HL-60 (cell line): ENCODE data around the gene AKNA.

ENCODE experiments used
- DNase-seq, 2 experiments: peaks; one replicate each; pipeline ENCODE4 v3.0.0-alpha.2; 2010 to 2020; ENCODE audit warnings: low read depth in 1 of 2, low spot score in 1 of 2
- H3K27ac ChIP-seq: fragments of 250-450 bp; sonication (Bioruptor Pico); replicated peaks from 2 replicates; pipeline ENCODE4 v1.5.1; 2020; ENCODE audit warnings: mild to moderate bottlenecking, moderate library complexity
- H3K27me3 ChIP-seq: fragments of 250-450 bp; sonication (Bioruptor Pico); 2 replicates; pipeline ENCODE4 v1.5.1; 2021; ENCODE audit warnings: mild to moderate bottlenecking, moderate library complexity; ENCODE audit not compliant: insufficient read depth, poor library complexity, severe bottlenecking
- H3K4me3 ChIP-seq: replicated peaks from 2 replicates; pipeline ENCODE4 v1.5.1; 2011; ENCODE audit warnings: mild to moderate bottlenecking, control low read depth, low read length; ENCODE audit not compliant: insufficient read depth
- CTCF ChIP-seq: IDR thresholded peaks from one replicate; pipeline ENCODE4 v1.5.1; 2011; ENCODE audit warnings: low read length, control low read depth, inconsistent platforms; ENCODE audit not compliant: insufficient read depth
- GABPA ChIP-seq: IDR thresholded peaks from 2 replicates; pipeline ENCODE4 v1.6.1; 2012; ENCODE audit warnings: low read depth
- POLR2AphosphoS5 ChIP-seq: IDR thresholded peaks from 2 replicates; pipeline ENCODE4 v1.6.1; 2012; ENCODE audit warnings: low read depth
- REST ChIP-seq: IDR thresholded peaks from 2 replicates; pipeline ENCODE4 v1.6.1; 2012; ENCODE audit warnings: low read depth; ENCODE audit not compliant: insufficient replicate concordance
- SPI1 ChIP-seq: IDR thresholded peaks from 2 replicates; pipeline ENCODE4 v1.6.1; 2012; ENCODE audit warnings: low read depth, mild to moderate bottlenecking, borderline replicate concordance

Gene AKNA

GRCh38 chr9:114426046-114426948 lies 38.5 kb upstream of the AKNA start:
- no peak for DNase-seq
- no peak overlapping the region for H3K4me3 ChIP-seq
- H3K27ac ChIP-seq = no peak overlapping the region
- H3K27me3 ChIP-seq = peaks cover 8% of the 10 kb centered on the region
- TF ChIP-seq GABPA (no peak), CTCF (no peak), POLR2AphosphoS5 (no peak), SPI1 (no peak), REST (no peak)

GRCh38 chr9:114425126-114425525 lies 37.3 kb upstream of the AKNA start:
- no peak overlapping the region for H3K27ac ChIP-seq
- no peak for DNase-seq
- H3K4me3 ChIP-seq = no peak overlapping the region
- H3K27me3 ChIP-seq = peaks cover 2% of the 10 kb centered on the region
- no peak for TF ChIP-seq REST
- TF ChIP-seq GABPA = no peak
- TF ChIP-seq SPI1 = no peak
- no peak for TF ChIP-seq CTCF
- TF ChIP-seq POLR2AphosphoS5 = no peak

GRCh38 chr9:114424126-114424525 lies 36.3 kb upstream of the AKNA start:
- H3K4me3 ChIP-seq = no peak overlapping the region
- no peak for TF ChIP-seq GABPA
- no peak for TF ChIP-seq CTCF
- TF ChIP-seq SPI1 = no peak
- TF ChIP-seq POLR2AphosphoS5 = no peak
- TF ChIP-seq REST = no peak

More at GRCh38 chr9:114424126-114424525, 36.3 kb upstream of the AKNA start:
- H3K27me3 ChIP-seq = peaks cover 2% of the 10 kb centered on the region
- no peak for DNase-seq
- H3K27ac ChIP-seq = no peak overlapping the region
